Activated CD4-positive, alpha-beta T cell treated with anti-CD3 and anti-CD28 coated beads, Interleukin-2, amount 10 ng/mL, durations not matched to agents 24 days and 14 days (primary cell): Measurements from ENCODE around the gene JTB. TPM values are rescaled to one million over a fixed set of nuclear protein-coding genes. Genes with fewer than 3 reads are reported as not detected.
"Not testable (repeated sequence)": the region's sequence is repeated elsewhere in the genome, so short reads cannot be mapped to it uniquely, and the experiment has no call there.

Experiments
- DNase-seq: peaks from one replicate; pipeline ENCODE4 v3.0.0; 2022
- H3K27ac Mint-ChIP-seq: one replicate; pipeline ENCODE4 v1.8.0; 2022; ENCODE audit warnings: mild to moderate bottlenecking, mixed read lengths
- H3K27me3 Mint-ChIP-seq: one replicate; pipeline ENCODE4 v1.8.0; 2022; ENCODE audit warnings: mixed read lengths
- H3K36me3 Mint-ChIP-seq: one replicate; pipeline ENCODE4 v1.8.0; 2022; ENCODE audit warnings: low read depth, mild to moderate bottlenecking, mixed read lengths
- H3K4me1 Mint-ChIP-seq: one replicate; pipeline ENCODE4 v1.8.0; 2021; ENCODE audit warnings: mixed read lengths
- H3K4me3 Mint-ChIP-seq: one replicate; pipeline ENCODE4 v1.8.0; 2022; ENCODE audit warnings: mild to moderate bottlenecking, moderate library complexity, mixed read lengths
- H3K9me3 Mint-ChIP-seq: one replicate; pipeline ENCODE4 v1.8.0; 2021; ENCODE audit warnings: mixed read lengths
- intact Hi-C: fragments of 100-400 bp; cut with micrococcal nuclease; formaldehyde crosslinking; loops from one replicate; pipeline ENCODE4 v1.15.1; 2023
- total RNA-seq: library from RNA; stranded (reverse); gene quantifications from 2 replicates; pipeline ENCODE4 v1.2.3, GENCODE V29; 2022

JTB gene
- total RNA-seq, 1 donor from 2014 or later, result 195 TPM

DNA sequence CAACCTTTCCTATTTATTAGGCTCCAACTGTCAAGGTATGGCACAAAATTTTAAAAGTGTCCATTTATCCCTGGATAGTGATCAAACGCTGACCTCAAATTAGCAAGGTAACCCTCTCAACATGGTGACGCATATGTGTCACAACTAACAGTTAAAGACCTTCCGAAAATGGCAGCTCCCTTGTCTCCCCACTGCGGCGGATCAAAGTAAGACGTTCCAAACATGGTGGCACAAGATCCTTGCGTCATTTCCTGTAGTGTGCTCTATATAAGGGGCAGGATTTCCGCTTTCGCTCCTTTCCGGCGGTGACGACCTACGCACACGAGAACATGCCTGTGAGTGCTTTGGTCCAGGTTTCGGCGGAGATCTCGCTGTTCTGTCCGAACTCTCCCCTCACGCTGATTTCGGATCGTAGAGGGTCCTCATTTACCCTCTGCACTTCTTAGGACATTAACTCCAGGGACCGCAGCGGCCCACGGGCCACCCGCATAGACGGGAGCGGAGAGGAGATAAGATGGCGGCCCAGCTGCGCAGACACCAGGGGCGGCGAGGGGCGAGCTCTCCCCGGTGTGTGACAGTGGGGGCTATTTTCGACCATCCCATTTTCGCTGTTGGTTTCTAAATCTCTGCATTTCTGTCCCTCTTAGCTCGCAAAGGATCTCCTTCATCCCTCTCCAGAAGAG is 13.1 kb upstream of the JTB start, which contains the start of gene RPS27:
TSS of gene RPS27 (plus strand) at position 295 of the 683 bp plus-strand sequence. CDS start at position 330, 35 bp downstream.
- intact Hi-C loops, result loop anchor here (1.0 to 5.0 kb wide), 7 partner anchors 13 to 282 kb away; partner anchors contain the start of genes HAX1, INTS3, JTB and NUP210L
- Mint-ChIP-seq H3K27ac (peak within 1 kb of the TSS; percentile 96), H3K36me3 (peaks cover 40% of the 10 kb centered on the region), H3K4me3 (peak within 1 kb of the TSS; percentile 93), H3K9me3 (peaks cover 3% of the 10 kb centered on the region), H3K27me3 (no peaks in the 10 kb centered on the region), H3K4me1 (peaks cover 38% of the 10 kb centered on the region)
- DNase-seq, result peak; percentile 96

DNA sequence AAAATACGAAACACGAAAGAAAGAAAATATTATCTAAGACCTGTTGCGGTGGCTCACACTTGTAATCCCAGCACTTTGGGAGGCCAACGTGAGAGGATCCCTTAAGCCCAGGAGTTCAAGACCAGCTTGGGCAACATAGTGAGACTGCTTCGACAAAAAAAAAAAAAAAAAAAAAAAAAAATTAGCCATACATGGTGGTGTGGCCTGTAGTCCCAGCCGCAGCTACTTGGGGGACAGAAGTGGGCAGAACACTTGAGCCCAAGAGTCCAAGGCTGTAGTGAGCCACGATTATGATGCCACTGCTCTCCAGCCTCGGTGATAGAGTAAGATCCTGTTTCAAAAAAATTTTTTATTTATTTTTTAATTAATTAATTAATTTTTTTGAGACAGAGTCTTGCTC is 10.1 kb upstream of the JTB start:
- H3K27me3 Mint-ChIP-seq, result no peaks in the 10 kb centered on the region
- H3K27ac Mint-ChIP-seq, result peak overlapping the region; percentile 88
- DNase-seq, result no peak
- peaks cover 3% of the 10 kb centered on the region for H3K9me3 Mint-ChIP-seq
- peaks cover 20% of the 10 kb centered on the region for H3K36me3 Mint-ChIP-seq
- intact Hi-C loops, result loop anchor here (2.0 kb wide), 4 partner anchors 43 to 317 kb away; partner anchors contain the start of genes GATAD2B and ILF2
- H3K4me1 Mint-ChIP-seq, result peaks cover 43% of the 10 kb centered on the region
- peak overlapping the region; percentile 77 for H3K4me3 Mint-ChIP-seq

DNA sequence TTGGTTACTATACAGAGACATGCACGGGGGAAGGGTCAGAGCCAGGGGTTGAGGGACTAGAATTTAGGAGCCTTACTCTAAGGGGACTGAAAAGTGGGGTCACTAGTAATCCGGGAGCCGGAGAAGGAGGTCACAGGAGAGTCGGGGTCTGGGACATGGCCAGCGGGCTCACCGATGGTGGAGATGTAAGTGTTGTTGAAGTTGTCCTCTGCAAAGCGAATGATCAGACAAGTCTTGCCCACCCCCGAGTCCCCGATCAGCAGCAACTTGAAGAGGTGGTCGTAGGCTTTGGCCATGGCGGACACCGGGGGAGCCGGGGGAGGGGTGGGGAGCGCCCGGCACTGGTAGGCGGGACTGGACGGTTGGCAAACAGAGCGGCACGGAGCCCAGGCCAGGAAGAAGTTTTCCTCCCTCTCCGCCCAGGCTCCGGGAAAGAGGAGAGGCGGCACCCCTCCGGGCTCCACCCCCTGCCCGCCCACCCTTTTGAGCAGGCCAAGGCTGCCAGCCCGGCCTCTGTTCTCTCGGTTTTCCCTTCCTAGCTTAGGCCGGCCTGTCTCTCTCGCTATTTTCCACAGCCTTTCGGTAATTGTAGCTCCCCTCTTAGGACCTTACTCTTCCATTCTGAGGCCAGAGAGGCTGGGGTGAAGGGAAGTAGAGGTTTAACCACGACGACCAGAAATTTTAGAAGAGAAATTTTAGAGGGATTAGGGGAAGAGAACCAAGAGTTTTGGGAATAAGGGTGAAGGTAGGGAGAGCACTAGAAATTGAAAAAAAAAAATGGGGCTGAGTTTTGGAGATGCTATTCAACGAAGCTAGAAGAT is 8.7 kb upstream of the JTB start, which contains the start of gene RAB13:
TSS of gene RAB13 (minus strand) at position 399 of the 821 bp plus-strand sequence. CDS start at position 296, 103 bp downstream.
- H3K27ac Mint-ChIP-seq, result peak within 1 kb of the TSS; percentile 91

DNA sequence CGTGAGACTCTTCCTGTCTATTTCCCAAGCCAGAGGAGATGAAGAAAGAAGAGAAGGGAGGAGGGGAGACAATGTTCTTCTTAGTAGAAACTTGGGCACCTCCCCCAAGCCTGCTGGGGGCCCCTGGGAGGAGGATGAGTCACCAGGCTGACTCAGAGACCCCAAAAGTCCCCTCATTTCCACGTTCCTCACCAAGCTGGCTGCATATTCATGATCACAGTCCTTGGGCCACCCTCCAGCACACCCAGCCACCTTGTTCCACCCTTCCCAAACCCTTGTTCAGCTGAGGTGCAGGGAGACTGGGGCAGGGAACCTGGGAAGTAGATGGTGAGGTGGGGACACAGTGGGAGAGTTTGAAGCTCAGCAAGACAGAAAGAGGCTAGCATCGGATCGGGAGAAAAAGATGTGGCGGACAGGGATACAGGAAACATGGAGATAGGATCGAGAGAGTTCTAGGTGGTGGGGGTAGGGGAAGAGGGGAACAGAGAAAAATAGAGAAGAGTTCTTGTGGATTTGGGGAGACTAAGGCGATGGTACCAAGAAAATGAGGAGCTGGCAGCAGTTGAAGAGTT is 8.0 kb upstream of the JTB start:
- no peak for DNase-seq
- H3K4me3 Mint-ChIP-seq, result peak overlapping the region; percentile 75
- intact Hi-C loops, result no loop called here
- no peaks in the 10 kb centered on the region for H3K27me3 Mint-ChIP-seq
- peaks cover 3% of the 10 kb centered on the region for H3K9me3 Mint-ChIP-seq
- peaks cover 29% of the 10 kb centered on the region for H3K4me1 Mint-ChIP-seq
- peak overlapping the region; percentile 91 for H3K27ac Mint-ChIP-seq
- H3K36me3 Mint-ChIP-seq, result no peaks in the 10 kb centered on the region

More for the DNA sequence above, 8.7 kb upstream of the JTB start, which contains the start of gene RAB13:
- DNase-seq, result no peak
- Mint-ChIP-seq H3K36me3 (peaks cover 7% of the 10 kb centered on the region), H3K4me1 (peaks cover 31% of the 10 kb centered on the region), H3K9me3 (peaks cover 3% of the 10 kb centered on the region), H3K27me3 (no peaks in the 10 kb centered on the region), H3K4me3 (peak within 1 kb of the TSS; percentile 77)
- intact Hi-C loops, result loop anchor here (1.0 to 2.0 kb wide), 9 partner anchors 9 to 315 kb away; partner anchors contain the start of genes GATAD2B, ILF2 and JTB

DNA sequence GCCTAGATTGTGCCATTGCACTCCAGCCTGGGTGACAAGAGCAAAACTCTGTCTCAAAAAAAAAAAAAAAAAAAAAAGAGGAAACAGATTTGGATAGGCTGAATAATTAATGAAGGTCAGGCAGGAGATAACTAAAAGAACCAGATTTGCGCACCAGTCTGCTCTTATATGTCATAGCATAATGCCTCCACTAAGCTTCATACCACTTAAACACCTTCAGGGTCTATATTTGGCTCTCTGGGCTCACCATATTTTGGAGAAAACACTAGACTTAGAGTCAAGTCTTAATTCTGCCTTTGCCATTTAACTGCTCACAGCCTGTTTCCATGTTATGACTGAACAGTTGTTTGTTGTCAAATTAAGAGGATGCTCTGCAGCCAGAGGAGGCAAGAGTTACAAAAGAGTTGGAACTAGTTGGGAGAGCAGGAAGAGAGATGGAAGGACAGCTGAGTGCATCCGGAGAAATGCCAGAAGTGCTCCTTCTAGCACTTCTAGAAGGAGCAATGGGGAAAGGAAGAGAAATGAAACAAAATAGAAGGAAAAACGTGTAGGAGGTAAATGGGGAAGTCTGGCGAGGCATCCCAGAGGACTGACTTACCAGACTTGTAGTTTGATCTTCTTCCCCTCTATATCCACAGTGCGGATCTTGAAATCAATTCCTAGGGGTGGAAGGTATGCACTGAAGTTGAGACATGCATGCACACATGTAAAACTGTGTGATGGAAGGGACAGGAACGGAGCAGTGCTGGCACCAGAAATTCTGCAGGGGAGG is 6.8 kb upstream of the JTB start:
- no peaks in the 10 kb centered on the region for H3K9me3 Mint-ChIP-seq
- peak overlapping the region; percentile 54 for H3K27ac Mint-ChIP-seq
- H3K4me1 Mint-ChIP-seq, result peaks cover 27% of the 10 kb centered on the region
- DNase-seq, result no peak
- intact Hi-C loops, result no loop called here
- no peak overlapping the region for H3K4me3 Mint-ChIP-seq
- H3K36me3 Mint-ChIP-seq, result no peaks in the 10 kb centered on the region
- H3K27me3 Mint-ChIP-seq, result no peaks in the 10 kb centered on the region

DNA sequence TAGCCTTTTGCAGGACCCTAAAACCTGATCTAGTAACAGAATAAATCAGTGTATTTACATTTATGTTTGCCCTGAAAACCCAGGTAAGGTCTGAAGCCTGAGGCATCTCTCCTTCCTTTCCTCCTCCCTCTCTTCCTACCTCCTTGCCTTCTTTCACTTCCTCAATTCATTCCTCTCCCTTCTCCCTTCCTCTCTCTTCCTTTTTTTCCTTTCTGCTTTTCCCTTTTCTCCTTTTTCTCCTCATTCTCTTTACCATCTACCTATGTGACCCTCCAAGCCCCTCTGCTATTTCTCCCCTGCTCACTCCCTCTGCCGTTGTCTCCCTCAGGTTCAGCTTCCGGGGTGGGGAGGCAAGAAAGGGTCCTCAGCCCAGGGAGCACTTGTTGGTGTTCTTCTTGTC is 4.3 kb upstream of the JTB start:
- H3K27ac Mint-ChIP-seq, intact Hi-C loops, H3K36me3 Mint-ChIP-seq, DNase-seq, H3K4me3 Mint-ChIP-seq, H3K9me3 Mint-ChIP-seq, H3K27me3 Mint-ChIP-seq: not testable (repeated sequence)
- H3K4me1 Mint-ChIP-seq, result peaks cover 31% of the 10 kb centered on the region

DNA sequence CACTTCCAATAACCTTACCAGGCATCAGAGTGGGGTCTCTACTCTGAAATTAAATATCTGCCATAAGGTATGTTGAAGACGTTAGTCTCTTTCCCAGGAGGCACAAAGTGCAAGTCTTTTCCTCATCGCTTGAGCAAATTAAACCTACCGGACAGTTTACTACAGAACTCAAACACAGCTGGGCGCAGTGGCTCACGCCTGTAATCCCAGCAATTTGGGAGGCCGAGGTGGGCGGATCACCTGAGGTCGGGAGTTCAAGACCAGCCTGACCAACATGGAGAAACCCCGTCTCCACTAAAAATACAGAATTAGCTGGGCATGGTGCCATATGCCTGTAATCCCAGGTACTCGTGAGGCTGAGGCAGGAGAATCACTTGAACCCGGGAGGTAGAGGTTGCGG is 1.6 kb upstream of the JTB start:
- H3K4me3 Mint-ChIP-seq, result peak overlapping the region; percentile 99

DNA sequence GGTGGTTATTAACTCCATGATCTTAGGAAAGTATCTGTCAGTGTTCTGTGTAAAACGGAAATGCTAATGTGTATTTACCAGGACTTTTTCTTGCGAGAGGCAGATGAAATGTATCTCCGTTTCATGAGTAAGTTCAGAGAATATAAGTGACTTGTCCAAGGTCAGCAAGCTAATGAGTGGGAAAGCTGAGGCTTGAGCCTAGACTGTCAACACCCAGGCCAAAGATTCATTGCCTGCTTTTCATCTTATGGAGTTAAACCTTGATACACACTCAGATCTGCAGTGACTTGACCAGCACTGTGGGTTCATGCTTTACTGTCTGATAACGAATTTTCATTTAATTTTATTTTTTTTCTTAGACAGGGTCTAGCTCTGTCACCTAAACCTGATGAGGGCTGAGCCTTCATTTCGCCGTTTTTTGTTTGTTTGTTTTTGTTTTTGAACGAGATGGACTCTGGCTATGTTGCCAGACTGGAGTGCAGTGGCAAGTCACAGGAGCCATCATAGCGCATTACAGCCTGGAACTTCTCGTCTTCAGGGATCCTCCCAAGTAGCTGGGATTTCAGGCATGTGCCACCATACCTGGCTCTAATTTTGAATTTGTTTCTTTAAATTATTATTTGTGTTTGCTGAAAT is 918 bp upstream of the JTB start:
- Mint-ChIP-seq H3K27me3 (no peaks in the 10 kb centered on the region), H3K36me3 (peaks cover 33% of the 10 kb centered on the region), H3K4me1 (peaks cover 31% of the 10 kb centered on the region), H3K4me3 (peak overlapping the region; percentile 99), H3K9me3 (no peaks in the 10 kb centered on the region), H3K27ac (peak overlapping the region; percentile 97)
- intact Hi-C loops, result no loop called here
- no peak for DNase-seq

More for the DNA sequence above, 1.6 kb upstream of the JTB start:
- Mint-ChIP-seq H3K27ac (peak overlapping the region; percentile 74), H3K36me3 (peaks cover 27% of the 10 kb centered on the region), H3K4me1 (peaks cover 28% of the 10 kb centered on the region)
- intact Hi-C loops, H3K27me3 Mint-ChIP-seq, H3K9me3 Mint-ChIP-seq, DNase-seq: not testable (repeated sequence)

DNA sequence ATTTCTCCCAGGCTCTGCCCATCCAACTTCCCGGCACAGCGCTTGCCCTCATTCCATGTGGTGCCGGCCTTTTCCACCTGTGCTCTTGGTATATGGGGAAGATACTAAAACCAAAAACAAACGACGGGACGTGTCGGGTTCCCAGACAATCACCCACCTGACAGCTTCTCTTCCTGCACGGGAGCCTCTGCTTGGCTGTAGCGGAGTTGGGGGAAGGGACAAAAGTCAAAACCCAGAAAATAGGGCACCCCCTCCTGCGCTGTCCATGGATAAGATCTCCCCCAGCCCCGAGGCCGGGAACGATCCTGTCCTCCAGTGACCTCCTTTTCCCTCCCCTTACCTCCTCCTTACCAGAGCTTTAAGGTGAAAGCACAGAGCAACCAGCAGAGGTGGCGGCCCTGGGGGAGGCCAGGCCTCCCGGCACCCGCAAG is 640 bp downstream of the JTB start:
- H3K4me1 Mint-ChIP-seq, result peaks cover 44% of the 10 kb centered on the region
- H3K9me3 Mint-ChIP-seq, result no peaks in the 10 kb centered on the region
- intact Hi-C loops, result loop anchor here (1.0 kb wide), 4 partner anchors 9 to 19 kb away; partner anchors contain the start of genes CREB3L4, CRTC2, RAB13 and RPS27

DNA sequence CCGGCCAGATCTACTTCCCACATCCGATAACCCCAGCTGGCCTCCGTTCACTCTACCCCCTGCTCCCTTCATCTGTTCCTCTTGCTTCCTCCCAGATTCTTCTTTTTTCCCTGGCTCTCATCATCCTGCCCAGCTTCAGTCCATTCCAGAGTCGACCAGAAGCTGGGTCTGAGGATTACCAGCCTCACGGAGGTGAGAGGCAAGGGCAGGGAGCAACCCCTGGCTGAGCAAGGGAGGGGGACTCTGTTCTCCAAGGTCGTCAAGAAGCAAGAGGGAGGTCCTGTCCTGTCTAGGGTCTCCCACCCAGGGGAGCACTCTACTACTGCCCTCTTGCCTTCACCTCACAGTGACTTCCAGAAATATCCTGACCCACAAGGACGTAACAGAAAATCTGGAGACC is 3.9 kb downstream of the JTB start:
- Mint-ChIP-seq H3K27ac (no peak overlapping the region), H3K4me3 (no peak overlapping the region), H3K36me3 (peaks cover 47% of the 10 kb centered on the region), H3K27me3 (no peaks in the 10 kb centered on the region), H3K4me1 (peaks cover 47% of the 10 kb centered on the region), H3K9me3 (no peaks in the 10 kb centered on the region)
- DNase-seq, result no peak
- intact Hi-C loops, result no loop called here

More for the DNA sequence above, 640 bp downstream of the JTB start:
- Mint-ChIP-seq H3K27ac (peak overlapping the region; percentile 97), H3K27me3 (no peaks in the 10 kb centered on the region), H3K36me3 (peaks cover 47% of the 10 kb centered on the region), H3K4me3 (peak overlapping the region; percentile 99)
- no peak for DNase-seq

DNA sequence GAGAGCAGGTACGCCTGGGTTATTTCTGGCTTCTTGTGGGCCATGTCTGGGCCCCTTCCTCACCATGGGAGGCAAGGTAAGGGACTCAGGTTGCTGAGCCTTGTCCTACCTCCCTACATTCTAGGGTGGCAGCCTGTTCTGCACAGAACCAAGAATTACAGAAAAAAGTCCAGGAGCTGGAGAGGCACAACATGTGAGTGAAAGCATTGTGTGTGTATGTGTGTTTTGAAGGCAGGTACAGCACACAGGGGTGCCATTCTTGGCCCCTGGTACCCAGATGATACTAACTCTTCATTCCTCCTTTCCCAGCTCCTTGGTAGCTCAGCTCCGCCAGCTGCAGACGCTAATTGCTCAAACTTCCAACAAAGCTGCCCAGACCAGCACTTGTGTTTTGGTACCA is 4.4 kb downstream of the JTB start:
- H3K27ac Mint-ChIP-seq, result no peak overlapping the region

DNA sequence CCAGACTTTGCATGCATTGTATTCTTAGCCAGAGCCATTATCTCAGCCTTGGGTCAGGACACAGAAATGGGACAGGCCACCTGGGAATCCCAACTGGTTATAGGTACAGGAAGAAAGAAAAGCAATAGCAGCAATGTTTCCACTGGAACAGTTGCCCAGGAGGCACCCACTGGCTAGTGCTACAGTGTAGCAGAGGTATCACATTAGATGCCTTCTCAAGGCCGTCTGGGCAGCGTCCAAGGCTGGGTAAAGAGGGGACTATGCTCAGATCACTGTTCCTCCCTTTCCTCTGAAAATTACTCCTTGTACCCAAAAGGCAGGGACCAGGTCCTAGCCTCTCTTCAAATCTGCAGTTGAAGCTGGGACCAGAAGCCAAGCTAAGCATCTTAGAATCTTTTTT is 7.1 kb downstream of the JTB start:
- peaks cover 38% of the 10 kb centered on the region for H3K36me3 Mint-ChIP-seq
- H3K27me3 Mint-ChIP-seq, result no peaks in the 10 kb centered on the region
- H3K27ac Mint-ChIP-seq, result no peak overlapping the region
- H3K4me3 Mint-ChIP-seq, result no peak overlapping the region
- intact Hi-C loops, result no loop called here
- H3K4me1 Mint-ChIP-seq, result peaks cover 50% of the 10 kb centered on the region
- DNase-seq, result no peak
- H3K9me3 Mint-ChIP-seq, result no peaks in the 10 kb centered on the region

More for the DNA sequence above, 4.4 kb downstream of the JTB start:
- no peaks in the 10 kb centered on the region for H3K9me3 Mint-ChIP-seq
- H3K36me3 Mint-ChIP-seq, result peaks cover 47% of the 10 kb centered on the region
- H3K4me3 Mint-ChIP-seq, result no peak overlapping the region
- DNase-seq, result no peak
- peaks cover 45% of the 10 kb centered on the region for H3K4me1 Mint-ChIP-seq
- H3K27me3 Mint-ChIP-seq, result no peaks in the 10 kb centered on the region
- intact Hi-C loops, result no loop called here
